ENCODE data around the gene CDC42EP5.

- TF ChIP-seq CTCF (IDR thresholded peaks at IDR 0.05) (peak in 5 of 6 experiments; percentile 21 to 56 (median 32)), POLR2A (IDR thresholded peaks at IDR 0.05) (no peak)
Observed at GRCh38 chr19:54439174-54439851, 33.8 kb downstream of the CDC42EP5 start.

Measured in esophagus squamous epithelium (tissue), 4 donors.